ENCODE measurements around the gene PCNX1. TPM values are rescaled to one million over a fixed set of nuclear protein-coding genes. Genes with fewer than 3 reads are reported as not detected.

Gene PCNX1
- total and polyA plus RNA-seq, 2 experiments from 2014 or later, result 10.0 to 64.2 TPM

- H3K9me3 ChIP-seq (ENCODE audit: low read depth), result no peaks in the 10 kb centered on the region
- H3K27me3 ChIP-seq, result no peaks in the 10 kb centered on the region
- TF ChIP-seq EZH2 (IDR thresholded peaks at IDR 0.05; ENCODE audit: borderline replicate concordance), result no peak
- TF ChIP-seq EZH2phosphoT487 (IDR thresholded peaks at IDR 0.05; ENCODE audit: low read depth, severe bottlenecking, unreplicated experiment), result no peak
- TF ChIP-seq CTCF (IDR thresholded peaks at IDR 0.05; ENCODE audit: poor library complexity), result no peak
- no peak overlapping the region for H3K27ac ChIP-seq
- H2AFZ ChIP-seq, result no peak overlapping the region
- H3K36me3 ChIP-seq (replicated peaks; ENCODE audit: insufficient read depth, low read depth), result no peaks in the 10 kb centered on the region
- no peak overlapping the region for H3K4me2 ChIP-seq
- H3K9me2 ChIP-seq (replicated peaks; ENCODE audit: insufficient read depth), result no peaks in the 10 kb centered on the region
- no peaks in the 10 kb centered on the region for H3K4me1 ChIP-seq (ENCODE audit: insufficient read depth)
- no peak overlapping the region for H3K4me3 ChIP-seq
- H4K20me1 ChIP-seq (ENCODE audit: insufficient read depth, poor library complexity, severe bottlenecking), result peaks cover 5% of the 10 kb centered on the region
- no peak for DNase-seq (ENCODE audit: low spot score)
- 94% methylated on average over 3 of the region's 3 CpGs for WGBS (ENCODE audit: low lambda C conversion rate, missing lambda C conversion rate)
- H3K79me2 ChIP-seq, result peaks cover 47% of the 10 kb centered on the region
These were observed 45.2 kb downstream of the PCNX1 start for GRCh38 chr14:70952485-70952884.

GRCh38 chr14:70954068-70954467 lies 46.8 kb downstream of the PCNX1 start:
- H3K27ac ChIP-seq, result no peak overlapping the region
- 100% methylated on average over 1 of the region's 1 CpG for WGBS (ENCODE audit: low lambda C conversion rate, missing lambda C conversion rate)
- TF ChIP-seq EZH2phosphoT487 (IDR thresholded peaks at IDR 0.05; ENCODE audit: low read depth, severe bottlenecking, unreplicated experiment), result no peak
- no peak for TF ChIP-seq EZH2 (IDR thresholded peaks at IDR 0.05; ENCODE audit: borderline replicate concordance)
- no peak for TF ChIP-seq CTCF (IDR thresholded peaks at IDR 0.05; ENCODE audit: poor library complexity)
- H3K4me2 ChIP-seq, result no peak overlapping the region
- no peak for DNase-seq (ENCODE audit: low spot score)
- peaks cover 5% of the 10 kb centered on the region for H4K20me1 ChIP-seq (ENCODE audit: insufficient read depth, poor library complexity, severe bottlenecking)
- H3K9me3 ChIP-seq (ENCODE audit: low read depth), result no peaks in the 10 kb centered on the region
- no peak overlapping the region for H3K4me3 ChIP-seq
- no peaks in the 10 kb centered on the region for H3K36me3 ChIP-seq (replicated peaks; ENCODE audit: insufficient read depth, low read depth)
- H3K4me1 ChIP-seq (ENCODE audit: insufficient read depth), result no peaks in the 10 kb centered on the region
- H3K79me2 ChIP-seq, result peaks cover 59% of the 10 kb centered on the region
- no peaks in the 10 kb centered on the region for H3K9me2 ChIP-seq (replicated peaks; ENCODE audit: insufficient read depth)
- no peak overlapping the region for H2AFZ ChIP-seq
- H3K27me3 ChIP-seq, result no peaks in the 10 kb centered on the region

DNA sequence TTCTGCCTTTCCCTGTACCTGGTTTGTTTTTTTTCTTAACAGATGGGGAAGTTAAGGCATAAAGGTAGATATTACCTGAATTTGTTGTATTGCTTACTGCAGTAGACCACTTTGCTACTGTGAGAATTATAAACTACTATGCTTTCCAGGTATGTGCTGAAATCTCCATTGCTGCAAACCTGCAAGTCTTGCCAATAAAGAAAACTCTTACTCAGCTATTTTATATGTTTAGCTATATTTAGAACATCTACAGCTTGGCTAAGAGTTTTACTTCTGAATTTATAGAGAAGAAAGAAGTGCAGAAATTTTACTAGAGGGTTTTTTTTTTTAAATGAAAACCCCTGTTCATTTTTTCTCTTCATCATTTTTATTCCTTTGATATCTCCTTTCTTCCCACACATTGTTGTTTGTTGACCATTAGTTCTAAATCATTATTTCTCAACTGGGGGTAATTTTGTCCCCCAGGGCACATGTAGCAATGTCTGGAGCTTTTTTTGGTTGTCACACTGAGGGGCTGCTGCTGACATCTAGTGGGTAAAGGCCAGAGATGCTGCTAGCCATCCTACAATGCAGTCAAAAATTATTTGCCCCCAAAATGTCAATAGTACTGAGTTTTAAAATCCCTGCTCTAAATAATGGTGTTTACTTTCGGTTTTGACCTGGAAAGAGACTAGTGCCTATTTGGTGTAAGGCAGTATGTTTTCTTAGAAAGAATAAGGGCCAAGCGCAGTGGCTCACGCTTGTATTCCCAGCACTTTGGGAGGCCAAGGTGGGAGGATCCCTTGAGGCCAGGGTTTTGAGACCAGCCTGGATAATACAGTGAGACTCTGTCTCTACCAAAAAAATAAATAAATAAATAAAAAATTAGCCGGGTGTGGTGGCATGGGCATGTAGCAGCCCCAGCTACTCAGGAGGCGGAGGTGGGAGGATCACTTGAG lies 48.6 kb downstream of the PCNX1 start:
- Histone ChIP-seq H4K20me1 (ENCODE audit: insufficient read depth, poor library complexity, severe bottlenecking) (peaks cover 5% of the 10 kb centered on the region), H3K79me2 (peaks cover 55% of the 10 kb centered on the region)
- WGBS (ENCODE audit: low lambda C conversion rate, missing lambda C conversion rate), result 95% methylated on average over 5 of the region's 5 CpGs

More for the DNA sequence above, 48.6 kb downstream of the PCNX1 start:
- Histone ChIP-seq H3K27me3 (no peaks in the 10 kb centered on the region), H3K36me3 (replicated peaks; ENCODE audit: insufficient read depth, low read depth) (no peaks in the 10 kb centered on the region), H3K27ac (no peak overlapping the region), H3K4me1 (ENCODE audit: insufficient read depth) (no peaks in the 10 kb centered on the region), H3K9me2 (replicated peaks; ENCODE audit: insufficient read depth) (no peaks in the 10 kb centered on the region), H3K4me2 (no peak overlapping the region), H3K4me3 (no peak overlapping the region), H2AFZ (no peak overlapping the region), H3K9me3 (ENCODE audit: low read depth) (no peaks in the 10 kb centered on the region)
- TF ChIP-seq EZH2phosphoT487 (IDR thresholded peaks at IDR 0.05; ENCODE audit: low read depth, severe bottlenecking, unreplicated experiment) (no peak), EZH2 (IDR thresholded peaks at IDR 0.05; ENCODE audit: borderline replicate concordance) (no peak), CTCF (IDR thresholded peaks at IDR 0.05; ENCODE audit: poor library complexity) (peak; percentile 59)
- DNase-seq (ENCODE audit: low spot score), result peak; percentile 36

Measured in hepatocyte (in vitro differentiated cells).